Body of pancreas (tissue), 4 donors: ENCODE data around the gene NUBP2. TPM values are rescaled to one million over a fixed set of nuclear protein-coding genes. Genes with fewer than 3 reads are reported as not detected.

ENCODE experiments used
- ATAC-seq: fragments of 150-250 bp; one replicate; pipeline ENCODE4 v1.9.1; 2016
- DNase-seq, 4 donors: peaks; one replicate each; pipeline ENCODE4 v3.0.0-alpha.2; 2019
- H3K27ac ChIP-seq, 4 donors: fragments of 200-600 bp; sonication (generic); 1 replicate in 3 of 4; 2 replicates in 1 of 4; pipeline versions ENCODE4 v1.5.1 to v1.6.1; 2016 to 2019; ENCODE audit warnings: mild to moderate bottlenecking in 1 of 4, mixed read lengths in 1 of 4, moderate library complexity in 1 of 4
- H3K27me3 ChIP-seq, 2 donors: fragments of 200-600 bp; sonication (generic); one replicate each; pipeline ENCODE4 v1.6.0; 2016; ENCODE audit warnings: mild to moderate bottlenecking in 1 of 2
- H3K36me3 ChIP-seq, 2 donors: fragments of 200-600 bp; sonication (generic); replicated peaks in 1 of 2; 2 replicates each; pipeline ENCODE4 v1.5.1; 2016; ENCODE audit warnings: low read depth in 2 of 2; ENCODE audit not compliant: insufficient read depth in 1 of 2
- H3K4me1 ChIP-seq: fragments of 200-600 bp; sonication (generic); one replicate; pipeline ENCODE4 v1.6.0; 2016
- H3K4me3 ChIP-seq, 2 donors: fragments of 200-600 bp; sonication (generic); 1 replicate in 1 of 2; 2 replicates in 1 of 2; pipeline ENCODE4 v1.5.1; 2016 to 2019
- H3K9me3 ChIP-seq, 3 donors: fragments of 200-600 bp; sonication (generic); 1 replicate in 2 of 3; 2 replicates in 1 of 3; pipeline ENCODE4 v1.5.1; 2016
- CTCF ChIP-seq, 7 experiments: fragments of 450-650 bp in 4 of 7; fragments of 200-600 bp in 3 of 7; sonication (generic) in 3 of 7; IDR thresholded peaks; one replicate each; pipeline ENCODE4 v1.5.1; 2016 to 2019; ENCODE audit warnings: antibody characterized with exemption in 7 of 7
- POLR2A ChIP-seq, 3 donors: fragments of 450-650 bp; IDR thresholded peaks; one replicate each; pipeline ENCODE4 v1.6.1; 2016; ENCODE audit warnings: antibody characterized with exemption in 3 of 3, mild to moderate bottlenecking in 2 of 3
- WGBS, 2 donors: methylation state at CpG; one replicate each; pipeline ENCODE4 v1.1.5; 2017; 5-methylcytosine and 5-hydroxymethylcytosine counted together
- intact Hi-C: fragments of 100-400 bp; cut with DNase I; formaldehyde crosslinking; loops from one replicate; pipeline ENCODE4 v1.15.1; 2023
- total RNA-seq, 2 donors: library from RNA; depleted of rRNA; stranded (reverse); fragments of >200 nt; gene quantifications; one replicate each; pipeline ENCODE4 v1.1.0, GENCODE V29; 2016

NUBP2 gene
- total RNA-seq, 2 donors from 2014 or later, result 61.0 to 72.6 TPM

DNA sequence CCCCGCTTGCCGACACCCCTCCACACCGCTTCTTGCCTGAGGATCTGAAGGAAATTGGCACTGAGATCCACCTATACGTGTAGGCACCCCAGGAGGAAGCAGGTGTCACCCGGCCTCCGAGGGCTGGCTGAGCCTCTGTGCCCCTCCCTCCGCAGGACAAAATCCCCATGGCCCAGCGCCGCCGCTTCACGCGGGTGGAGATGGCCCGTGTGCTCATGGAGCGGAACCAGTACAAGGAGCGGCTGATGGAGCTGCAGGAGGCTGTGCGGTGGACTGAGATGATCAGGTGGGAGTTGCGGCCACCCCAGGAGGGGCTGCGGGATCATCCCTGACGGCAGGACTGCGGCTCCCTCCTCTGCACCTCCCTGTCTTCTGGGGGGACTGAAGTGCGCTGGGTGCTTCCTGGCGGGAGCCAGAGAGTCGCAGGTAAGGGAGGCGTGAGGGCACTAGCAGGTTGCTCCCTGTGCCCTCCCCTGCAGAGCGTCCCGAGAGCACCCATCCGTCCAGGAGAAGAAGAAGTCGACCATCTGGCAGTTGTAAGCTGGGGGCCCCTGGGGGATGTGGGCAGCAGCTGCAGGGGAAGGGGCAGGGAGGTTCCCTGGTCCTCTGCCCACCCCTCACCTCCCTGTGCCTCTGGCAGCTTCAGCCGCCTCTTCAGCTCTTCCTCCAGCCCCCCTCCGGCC is 20.4 kb upstream of the NUBP2 start:
- peaks cover 18 to 24% of the 10 kb centered on the region in 2 donors for H3K36me3 ChIP-seq
- WGBS, 2 donors, result 93% methylated on average over 25 to 30 of the region's 30 CpGs
- H3K4me1 ChIP-seq, result no peaks in the 10 kb centered on the region

GRCh38 chr16:1762879-1763520 is 19.8 kb upstream of the NUBP2 start:
- ATAC-seq (no peak), DNase-seq (no peak)
- no peaks in the 10 kb centered on the region for H3K9me3 ChIP-seq
- H3K27ac ChIP-seq, result no peak overlapping the region
- WGBS, 2 donors, result 83 to 97% methylated on average over 12 to 22 of the region's 24 CpGs
- H3K27me3 ChIP-seq, result no peaks in the 10 kb centered on the region
- TF ChIP-seq POLR2A (IDR thresholded peaks at IDR 0.05) (no peak), CTCF (IDR thresholded peaks at IDR 0.05) (no peak)
- H3K36me3 ChIP-seq, result peaks cover 18 to 27% of the 10 kb centered on the region in 2 donors
- intact Hi-C loops, result no loop called here
- no peak overlapping the region for H3K4me3 ChIP-seq
- no peaks in the 10 kb centered on the region for H3K4me1 ChIP-seq

More for the DNA sequence above, 20.4 kb upstream of the NUBP2 start:
- DNase-seq, result no peak
- H3K4me3 ChIP-seq, result no peak overlapping the region
- H3K9me3 ChIP-seq, result no peaks in the 10 kb centered on the region
- intact Hi-C loops, result no loop called here
- no peak overlapping the region for H3K27ac ChIP-seq
- TF ChIP-seq CTCF (IDR thresholded peaks at IDR 0.05), result no peak
- H3K27me3 ChIP-seq, result no peaks in the 10 kb centered on the region
- no peak for ATAC-seq

GRCh38 chr16:1763521-1764511 is 18.9 kb upstream of the NUBP2 start:
- no peaks in the 10 kb centered on the region for H3K27me3 ChIP-seq
- no peak overlapping the region for H3K27ac ChIP-seq
- H3K4me1 ChIP-seq, result no peaks in the 10 kb centered on the region
- H3K9me3 ChIP-seq, result no peaks in the 10 kb centered on the region
- 91 to 97% methylated on average over 38 to 58 of the region's 81 CpGs for WGBS, 2 donors
- ATAC-seq (no peak), DNase-seq (no peak)
- no peak for TF ChIP-seq CTCF (IDR thresholded peaks at IDR 0.05)
- TF ChIP-seq POLR2A (IDR thresholded peaks at IDR 0.05), result no peak
- peaks cover 18 to 28% of the 10 kb centered on the region in 2 donors for H3K36me3 ChIP-seq
- intact Hi-C loops, result no loop called here
- no peak overlapping the region for H3K4me3 ChIP-seq

DNA sequence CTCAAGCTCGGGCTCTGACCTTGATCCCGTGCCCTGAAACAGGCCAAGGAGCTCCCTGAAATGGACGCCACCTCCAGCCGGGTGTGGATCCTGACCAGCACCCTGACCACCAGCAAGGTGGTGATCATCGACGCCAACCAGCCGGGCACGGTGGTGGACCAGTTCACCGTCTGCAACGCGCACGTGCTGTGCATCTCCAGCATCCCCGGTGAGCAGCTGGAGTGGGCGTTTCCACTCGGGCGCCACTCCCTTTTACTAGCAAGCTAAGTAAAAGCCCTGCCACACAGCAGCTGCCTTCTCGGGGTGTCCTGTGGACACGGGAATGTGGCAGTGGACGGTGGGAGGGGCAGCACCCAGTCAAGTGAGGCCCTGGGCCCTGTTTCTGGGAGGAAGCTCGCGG is 17.8 kb upstream of the NUBP2 start:
- WGBS, 2 donors, result 80 to 96% methylated on average over 1 to 21 of the region's 21 CpGs
- peaks cover 18 to 28% of the 10 kb centered on the region in 2 donors for H3K36me3 ChIP-seq

More for the DNA sequence above, 17.8 kb upstream of the NUBP2 start:
- Histone ChIP-seq H3K27ac (no peak overlapping the region), H3K9me3 (no peaks in the 10 kb centered on the region), H3K4me1 (peaks cover 9% of the 10 kb centered on the region), H3K4me3 (no peak overlapping the region), H3K27me3 (no peaks in the 10 kb centered on the region)
- DNase-seq (no peak), ATAC-seq (no peak)
- TF ChIP-seq POLR2A (IDR thresholded peaks at IDR 0.05) (no peak), CTCF (IDR thresholded peaks at IDR 0.05) (no peak)
- intact Hi-C loops, result no loop called here
